SK-N-SH treated with all-trans-retinoic acid at 6 μM for 48 hours (cell line): ENCODE data around the gene CLEC1A.

Source experiments
- ARNTL ChIP-seq: fragments of 450-650 bp; formaldehyde crosslinking; IDR thresholded peaks from 2 replicates; pipeline ENCODE4 v1.5.0; 2020; ENCODE audit warnings: low read depth, mild to moderate bottlenecking, moderate library complexity, borderline replicate concordance
- GLIS3 ChIP-seq: fragments of 250-450 bp; sonication (Bioruptor Pico); IDR thresholded peaks from 2 replicates; pipeline ENCODE4 v1.5.0; 2020; ENCODE audit warnings: mild to moderate bottlenecking, moderate library complexity
- ISL1 ChIP-seq: fragments of 250-450 bp; sonication (Bioruptor Pico); IDR thresholded peaks from 2 replicates; pipeline ENCODE4 v2.1.2; 2022; ENCODE audit warnings: mild to moderate bottlenecking, moderate library complexity
- RARB ChIP-seq: fragments of 250-450 bp; sonication (Bioruptor Pico); IDR thresholded peaks from 2 replicates; pipeline ENCODE4 v1.8.0; 2021; ENCODE audit warnings: mild to moderate bottlenecking, moderate library complexity
- SNAI2 ChIP-seq: fragments of 250-450 bp; sonication (Bioruptor Pico); IDR thresholded peaks from 2 replicates; pipeline ENCODE4 v1.5.0; 2020; ENCODE audit warnings: mild to moderate bottlenecking, moderate library complexity
- ZC3H10 ChIP-seq: fragments of 250-450 bp; sonication (Bioruptor Pico); IDR thresholded peaks from 2 replicates; pipeline ENCODE4 v1.5.1; 2021; ENCODE audit warnings: mild to moderate bottlenecking, moderate library complexity
- ZFP30 ChIP-seq: fragments of 450-650 bp; formaldehyde crosslinking; IDR thresholded peaks from 2 replicates; pipeline ENCODE4 v1.5.0; 2022; ENCODE audit warnings: mild to moderate bottlenecking, moderate library complexity
- ZNF70 ChIP-seq: fragments of 450-650 bp; formaldehyde crosslinking; IDR thresholded peaks from 2 replicates; pipeline ENCODE4 v1.5.0; 2020; ENCODE audit warnings: mild to moderate bottlenecking, moderate library complexity
- TF ChIP-seq, protein P1 (sequence below): fragments of 250-450 bp; sonication (Bioruptor Pico); IDR thresholded peaks from 2 replicates; pipeline ENCODE4 v1.5.1; 2020; ENCODE audit warnings: low read depth, mild to moderate bottlenecking, moderate library complexity
- TF ChIP-seq, protein P2 (sequence below): fragments of 250-450 bp; sonication (Bioruptor Pico); IDR thresholded peaks from 2 replicates; pipeline ENCODE4 v1.8.0; 2020; ENCODE audit warnings: mild to moderate bottlenecking, moderate library complexity, borderline replicate concordance
- TF ChIP-seq, protein P3 (sequence below): fragments of 250-450 bp; sonication (Bioruptor Pico); IDR thresholded peaks from 2 replicates; pipeline ENCODE4 v1.5.0; 2020; ENCODE audit warnings: mild to moderate bottlenecking, moderate library complexity

DNA sequence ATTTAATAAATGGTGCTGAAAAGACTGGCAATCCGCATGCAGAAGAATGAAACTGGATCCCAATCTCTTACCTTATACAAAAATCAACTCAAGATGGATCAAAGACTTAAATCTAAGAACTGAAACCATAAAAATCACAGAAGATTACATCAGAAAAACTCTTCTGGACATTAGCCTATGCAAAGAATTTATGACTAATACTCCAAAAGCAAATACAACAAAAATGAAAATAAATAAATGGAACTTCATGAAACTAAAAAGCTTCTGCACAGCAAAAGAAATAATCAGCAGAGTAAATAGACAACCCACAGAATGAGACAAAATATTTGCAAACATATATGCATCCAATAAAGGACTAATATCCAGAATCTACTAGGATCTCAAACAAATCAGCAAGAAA is 14.3 kb upstream of the CLEC1A start:
- no peak for TF ChIP-seq ARNTL (CRISPR knock-in tag)
- TF ChIP-seq GLIS3 (CRISPR knock-in tag): no peak
- TF ChIP-seq, protein P1, sequence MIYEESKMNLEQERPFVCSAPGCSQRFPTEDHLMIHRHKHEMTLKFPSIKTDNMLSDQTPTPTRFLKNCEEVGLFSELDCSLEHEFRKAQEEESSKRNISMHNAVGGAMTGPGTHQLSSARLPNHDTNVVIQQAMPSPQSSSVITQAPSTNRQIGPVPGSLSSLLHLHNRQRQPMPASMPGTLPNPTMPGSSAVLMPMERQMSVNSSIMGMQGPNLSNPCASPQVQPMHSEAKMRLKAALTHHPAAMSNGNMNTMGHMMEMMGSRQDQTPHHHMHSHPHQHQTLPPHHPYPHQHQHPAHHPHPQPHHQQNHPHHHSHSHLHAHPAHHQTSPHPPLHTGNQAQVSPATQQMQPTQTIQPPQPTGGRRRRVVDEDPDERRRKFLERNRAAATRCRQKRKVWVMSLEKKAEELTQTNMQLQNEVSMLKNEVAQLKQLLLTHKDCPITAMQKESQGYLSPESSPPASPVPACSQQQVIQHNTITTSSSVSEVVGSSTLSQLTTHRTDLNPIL (CRISPR knock-in tag): no peak
- TF ChIP-seq ZFP30: no peak
- TF ChIP-seq, protein P2, sequence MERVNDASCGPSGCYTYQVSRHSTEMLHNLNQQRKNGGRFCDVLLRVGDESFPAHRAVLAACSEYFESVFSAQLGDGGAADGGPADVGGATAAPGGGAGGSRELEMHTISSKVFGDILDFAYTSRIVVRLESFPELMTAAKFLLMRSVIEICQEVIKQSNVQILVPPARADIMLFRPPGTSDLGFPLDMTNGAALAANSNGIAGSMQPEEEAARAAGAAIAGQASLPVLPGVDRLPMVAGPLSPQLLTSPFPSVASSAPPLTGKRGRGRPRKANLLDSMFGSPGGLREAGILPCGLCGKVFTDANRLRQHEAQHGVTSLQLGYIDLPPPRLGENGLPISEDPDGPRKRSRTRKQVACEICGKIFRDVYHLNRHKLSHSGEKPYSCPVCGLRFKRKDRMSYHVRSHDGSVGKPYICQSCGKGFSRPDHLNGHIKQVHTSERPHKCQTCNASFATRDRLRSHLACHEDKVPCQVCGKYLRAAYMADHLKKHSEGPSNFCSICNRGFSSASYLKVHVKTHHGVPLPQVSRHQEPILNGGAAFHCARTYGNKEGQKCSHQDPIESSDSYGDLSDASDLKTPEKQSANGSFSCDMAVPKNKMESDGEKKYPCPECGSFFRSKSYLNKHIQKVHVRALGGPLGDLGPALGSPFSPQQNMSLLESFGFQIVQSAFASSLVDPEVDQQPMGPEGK: no peak
- no peak for TF ChIP-seq SNAI2
- no peak for TF ChIP-seq ISL1
- no peak for TF ChIP-seq RARB (CRISPR knock-in tag)
- TF ChIP-seq, protein P3, sequence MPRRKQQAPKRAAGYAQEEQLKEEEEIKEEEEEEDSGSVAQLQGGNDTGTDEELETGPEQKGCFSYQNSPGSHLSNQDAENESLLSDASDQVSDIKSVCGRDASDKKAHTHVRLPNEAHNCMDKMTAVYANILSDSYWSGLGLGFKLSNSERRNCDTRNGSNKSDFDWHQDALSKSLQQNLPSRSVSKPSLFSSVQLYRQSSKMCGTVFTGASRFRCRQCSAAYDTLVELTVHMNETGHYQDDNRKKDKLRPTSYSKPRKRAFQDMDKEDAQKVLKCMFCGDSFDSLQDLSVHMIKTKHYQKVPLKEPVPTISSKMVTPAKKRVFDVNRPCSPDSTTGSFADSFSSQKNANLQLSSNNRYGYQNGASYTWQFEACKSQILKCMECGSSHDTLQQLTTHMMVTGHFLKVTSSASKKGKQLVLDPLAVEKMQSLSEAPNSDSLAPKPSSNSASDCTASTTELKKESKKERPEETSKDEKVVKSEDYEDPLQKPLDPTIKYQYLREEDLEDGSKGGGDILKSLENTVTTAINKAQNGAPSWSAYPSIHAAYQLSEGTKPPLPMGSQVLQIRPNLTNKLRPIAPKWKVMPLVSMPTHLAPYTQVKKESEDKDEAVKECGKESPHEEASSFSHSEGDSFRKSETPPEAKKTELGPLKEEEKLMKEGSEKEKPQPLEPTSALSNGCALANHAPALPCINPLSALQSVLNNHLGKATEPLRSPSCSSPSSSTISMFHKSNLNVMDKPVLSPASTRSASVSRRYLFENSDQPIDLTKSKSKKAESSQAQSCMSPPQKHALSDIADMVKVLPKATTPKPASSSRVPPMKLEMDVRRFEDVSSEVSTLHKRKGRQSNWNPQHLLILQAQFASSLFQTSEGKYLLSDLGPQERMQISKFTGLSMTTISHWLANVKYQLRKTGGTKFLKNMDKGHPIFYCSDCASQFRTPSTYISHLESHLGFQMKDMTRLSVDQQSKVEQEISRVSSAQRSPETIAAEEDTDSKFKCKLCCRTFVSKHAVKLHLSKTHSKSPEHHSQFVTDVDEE (CRISPR knock-in tag): no peak
- no peak for TF ChIP-seq ZNF70 (CRISPR knock-in tag)
- no peak for TF ChIP-seq ZC3H10 (CRISPR knock-in tag)
